Measurements from ENCODE around the gene RAMAC. TPM values are rescaled to one million over a fixed set of nuclear protein-coding genes. Genes with fewer than 3 reads are reported as not detected.

RAMAC gene
- polyA plus RNA-seq, 1 of the 3 experiments (the other 2 are of a cell fraction): 25.9 TPM

DNA sequence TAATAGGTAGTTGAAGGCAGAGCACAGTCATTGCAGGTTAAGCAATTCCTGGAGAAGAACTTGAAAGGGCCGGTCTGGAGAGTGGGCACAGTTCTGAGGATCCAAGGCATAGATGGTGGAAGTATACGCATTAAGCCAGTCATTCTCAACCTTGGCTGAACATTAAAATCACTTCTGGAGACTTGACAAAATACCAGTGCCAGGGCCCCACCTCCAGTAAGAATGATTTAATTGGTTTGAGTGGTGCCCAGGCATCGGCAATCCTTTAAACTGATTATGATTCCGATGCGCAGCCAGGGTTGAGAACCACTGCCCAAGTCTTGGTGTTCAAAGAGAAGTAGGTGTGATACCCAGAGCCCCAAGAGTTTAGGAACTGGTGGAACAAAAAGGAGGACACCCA lies 26.6 kb upstream of the RAMAC start:
- Histone ChIP-seq H3K9ac (no peak overlapping the region), H3K4me3 (ENCODE audit: low read depth in 2 of 2, low read length in 1 of 2) (no peak overlapping the region), H3K79me2 (ENCODE audit: insufficient read depth) (no peaks in the 10 kb centered on the region), H2AFZ (ENCODE audit: low read depth) (no peak overlapping the region), H3K4me2 (no peak overlapping the region), H3K27ac (ENCODE audit: low read depth in 2 of 2, low read length in 1 of 2) (no peak overlapping the region), H3K9me3 (no peaks in the 10 kb centered on the region), H3K9me2 (no peaks in the 10 kb centered on the region), H3K36me3 (replicated peaks in 1 of 2; ENCODE audit: control insufficient read depth in 1 of 2, insufficient read depth in 2 of 2, low read length in 1 of 2) (no peaks in the 10 kb centered on the region), H3K27me3 (ENCODE audit: insufficient read depth) (no peaks in the 10 kb centered on the region), H3F3A (replicated peaks; ENCODE audit: insufficient read depth) (no peaks in the 10 kb centered on the region), H3K4me1 (ENCODE audit: control insufficient read depth in 1 of 2, insufficient read depth in 2 of 2, low read depth in 1 of 2, low read length in 1 of 2) (no peaks in the 10 kb centered on the region), H4K20me1 (ENCODE audit: insufficient read depth) (no peaks in the 10 kb centered on the region)
- DNase-seq: no peak
- ChIA-PET CTCF (no interaction called here), POLR2A (no interaction called here)
- TF ChIP-seq CTCF (IDR thresholded peaks at IDR 0.05) (no peak), TAF1 (IDR thresholded peaks at IDR 0.05; ENCODE audit: borderline replicate concordance, low read depth, low read length) (no peak), YY1 (IDR thresholded peaks at IDR 0.05; ENCODE audit: low read depth) (no peak), POLR2AphosphoS5 (IDR thresholded peaks at IDR 0.05; ENCODE audit: low read depth, low read length) (no peak), USF2 (IDR thresholded peaks at IDR 0.05; ENCODE audit: borderline replicate concordance, low read depth, low read length) (no peak), CHD2 (IDR thresholded peaks at IDR 0.05; ENCODE audit: low read length, partially characterized antibody) (no peak), RXRA (IDR thresholded peaks at IDR 0.05; ENCODE audit: borderline replicate concordance, low read depth) (no peak), FOXJ3 (CRISPR knock-in tag; IDR thresholded peaks at IDR 0.05) (no peak), RAD21 (IDR thresholded peaks at IDR 0.05; ENCODE audit: low read length) (no peak), RFX5 (IDR thresholded peaks at IDR 0.05; ENCODE audit: low read length) (no peak), TEAD4 (IDR thresholded peaks at IDR 0.05; ENCODE audit: borderline replicate concordance, insufficient read depth) (no peak), MEF2A (IDR thresholded peaks at IDR 0.05; ENCODE audit: borderline replicate concordance, low read depth) (no peak), SMC3 (IDR thresholded peaks at IDR 0.05; ENCODE audit: low read depth, low read length) (no peak), MXI1 (IDR thresholded peaks at IDR 0.05; ENCODE audit: low read depth, low read length) (no peak), ELF1 (IDR thresholded peaks at IDR 0.05) (no peak), SIN3A (IDR thresholded peaks at IDR 0.05; ENCODE audit: borderline replicate concordance, low read depth, low read length) (no peak), GABPA (IDR thresholded peaks at IDR 0.05; ENCODE audit: low read depth) (no peak), IRF3 (IDR thresholded peaks at IDR 0.05; ENCODE audit: low read depth, low read length) (no peak)
- TF ChIP-seq, protein P1, sequence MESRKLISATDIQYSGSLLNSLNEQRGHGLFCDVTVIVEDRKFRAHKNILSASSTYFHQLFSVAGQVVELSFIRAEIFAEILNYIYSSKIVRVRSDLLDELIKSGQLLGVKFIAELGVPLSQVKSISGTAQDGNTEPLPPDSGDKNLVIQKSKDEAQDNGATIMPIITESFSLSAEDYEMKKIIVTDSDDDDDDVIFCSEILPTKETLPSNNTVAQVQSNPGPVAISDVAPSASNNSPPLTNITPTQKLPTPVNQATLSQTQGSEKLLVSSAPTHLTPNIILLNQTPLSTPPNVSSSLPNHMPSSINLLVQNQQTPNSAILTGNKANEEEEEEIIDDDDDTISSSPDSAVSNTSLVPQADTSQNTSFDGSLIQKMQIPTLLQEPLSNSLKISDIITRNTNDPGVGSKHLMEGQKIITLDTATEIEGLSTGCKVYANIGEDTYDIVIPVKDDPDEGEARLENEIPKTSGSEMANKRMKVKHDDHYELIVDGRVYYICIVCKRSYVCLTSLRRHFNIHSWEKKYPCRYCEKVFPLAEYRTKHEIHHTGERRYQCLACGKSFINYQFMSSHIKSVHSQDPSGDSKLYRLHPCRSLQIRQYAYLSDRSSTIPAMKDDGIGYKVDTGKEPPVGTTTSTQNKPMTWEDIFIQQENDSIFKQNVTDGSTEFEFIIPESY (IDR thresholded peaks at IDR 0.05; ENCODE audit: borderline replicate concordance, low read depth): no peak
- TF ChIP-seq, protein P2, sequence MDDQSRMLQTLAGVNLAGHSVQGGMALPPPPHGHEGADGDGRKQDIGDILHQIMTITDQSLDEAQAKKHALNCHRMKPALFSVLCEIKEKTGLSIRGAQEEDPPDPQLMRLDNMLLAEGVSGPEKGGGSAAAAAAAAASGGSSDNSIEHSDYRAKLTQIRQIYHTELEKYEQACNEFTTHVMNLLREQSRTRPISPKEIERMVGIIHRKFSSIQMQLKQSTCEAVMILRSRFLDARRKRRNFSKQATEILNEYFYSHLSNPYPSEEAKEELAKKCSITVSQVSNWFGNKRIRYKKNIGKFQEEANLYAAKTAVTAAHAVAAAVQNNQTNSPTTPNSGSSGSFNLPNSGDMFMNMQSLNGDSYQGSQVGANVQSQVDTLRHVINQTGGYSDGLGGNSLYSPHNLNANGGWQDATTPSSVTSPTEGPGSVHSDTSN (IDR thresholded peaks at IDR 0.05): no peak
- WGBS (ENCODE audit: low lambda C conversion rate): 95% methylated on average over 5 of the region's 5 CpGs

Data from SK-N-SH (cell line).